ENCODE results near the gene DOC2A.

GRCh38 chr16:30051518-30051917, 40.7 kb upstream of the DOC2A start:
- TF ChIP-seq CTCF (IDR thresholded peaks at IDR 0.05): no peak
- no peak for TF ChIP-seq POLR2A (IDR thresholded peaks at IDR 0.05)
